ENCODE results near the gene HBZ. TPM values are rescaled to one million over a fixed set of nuclear protein-coding genes. Genes with fewer than 3 reads are reported as not detected.
"Not testable (repeated sequence)": the region's sequence is repeated elsewhere in the genome, so short reads cannot be mapped to it uniquely, and the experiment has no call there.

The HBZ gene
- total RNA-seq, 1 experiment from 2014 or later, result not detected

DNA sequence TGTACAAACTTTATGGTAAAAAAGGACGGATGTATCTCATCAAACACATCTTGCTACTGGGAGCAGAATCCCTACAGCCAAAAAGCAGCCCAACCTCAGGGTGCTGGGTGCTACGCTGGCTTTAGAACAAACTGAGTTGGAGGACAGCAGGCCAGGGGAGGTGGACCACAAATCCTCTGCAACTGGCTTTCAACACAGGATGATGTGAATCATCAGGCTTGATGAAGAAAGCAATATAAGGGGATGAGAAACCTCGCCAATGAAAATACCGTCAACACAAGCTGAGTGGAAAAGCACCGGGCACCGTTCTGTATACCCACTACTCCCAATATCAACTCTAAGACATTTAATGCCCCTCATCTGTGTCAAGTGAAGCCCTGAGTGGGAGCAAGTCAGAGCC lies 42.1 kb downstream of the HBZ start:
- Histone ChIP-seq H3K9ac (ENCODE audit: low read length) (no peak overlapping the region), H3K4me1 (ENCODE audit: low read length) (no peaks in the 10 kb centered on the region), H3K79me2 (ENCODE audit: low read length) (no peaks in the 10 kb centered on the region), H3K4me2 (ENCODE audit: low read depth, low read length, poor library complexity, severe bottlenecking) (no peak overlapping the region), H3K27me3 (ENCODE audit: low read length) (no peaks in the 10 kb centered on the region), H3K4me3 (ENCODE audit: low read length) (no peak overlapping the region), H3K27ac (ENCODE audit: low read length) (no peak overlapping the region), H4K20me1 (ENCODE audit: insufficient read depth, low read depth, low read length) (0 out of 2 replicates have a peak, but pooled peaks cover 4% of the 10 kb centered on the region), H2AFZ (ENCODE audit: low read length) (no peak overlapping the region), H3K9me2 (replicated peaks; ENCODE audit: insufficient read depth, low read length) (no peaks in the 10 kb centered on the region), H3K9me3 (ENCODE audit: low read length) (no peaks in the 10 kb centered on the region), H3K36me3 (ENCODE audit: insufficient read depth, low read length) (peaks cover 42% of the 10 kb centered on the region)
- DNase-seq, result no peak

GRCh38 chr16:200388-200787 lies 47.9 kb downstream of the HBZ start:
- Histone ChIP-seq H3K9me2 (replicated peaks; ENCODE audit: insufficient read depth, low read length) (no peaks in the 10 kb centered on the region), H3K27ac (ENCODE audit: low read length) (no peak overlapping the region), H3K9me3 (ENCODE audit: low read length) (no peaks in the 10 kb centered on the region), H4K20me1 (ENCODE audit: insufficient read depth, low read depth, low read length) (0 out of 2 replicates have a peak, but pooled peaks cover 8% of the 10 kb centered on the region), H3K79me2 (ENCODE audit: low read length) (0 out of 2 replicates have a peak, but pooled peaks cover 4% of the 10 kb centered on the region), H3K27me3 (ENCODE audit: low read length) (no peaks in the 10 kb centered on the region), H3K36me3 (ENCODE audit: insufficient read depth, low read length) (peaks cover 40% of the 10 kb centered on the region), H3K4me1 (ENCODE audit: low read length) (no peaks in the 10 kb centered on the region), H3K9ac (ENCODE audit: low read length) (no peak overlapping the region), H3K4me2 (ENCODE audit: low read depth, low read length, poor library complexity, severe bottlenecking) (no peak overlapping the region), H3K4me3 (ENCODE audit: low read length) (no peak overlapping the region), H2AFZ (ENCODE audit: low read length) (no peak overlapping the region)
- no peak for DNase-seq

GRCh38 chr16:203246-203645 lies 50.8 kb downstream of the HBZ start:
- Histone ChIP-seq H3K9me3 (ENCODE audit: low read length) (no peaks in the 10 kb centered on the region), H3K36me3 (ENCODE audit: insufficient read depth, low read length) (peaks cover 43% of the 10 kb centered on the region), H3K4me1 (ENCODE audit: low read length) (no peaks in the 10 kb centered on the region), H2AFZ (ENCODE audit: low read length) (no peak overlapping the region), H3K4me3 (ENCODE audit: low read length) (no peak overlapping the region), H3K9me2 (replicated peaks; ENCODE audit: insufficient read depth, low read length) (no peaks in the 10 kb centered on the region), H3K4me2 (ENCODE audit: low read depth, low read length, poor library complexity, severe bottlenecking) (no peak overlapping the region), H3K27me3 (ENCODE audit: low read length) (no peaks in the 10 kb centered on the region), H3K27ac (ENCODE audit: low read length) (no peak overlapping the region), H3K9ac (ENCODE audit: low read length) (no peak overlapping the region), H3K79me2 (ENCODE audit: low read length) (peaks cover 7% of the 10 kb centered on the region; the same call in 1 of the 2 replicates), H4K20me1 (ENCODE audit: insufficient read depth, low read depth, low read length) (0 out of 2 replicates have a peak, but pooled peaks cover 4% of the 10 kb centered on the region)
- DNase-seq, result no peak

- H3K9ac ChIP-seq (ENCODE audit: low read length); H3K4me2 ChIP-seq (ENCODE audit: low read depth, low read length, poor library complexity, severe bottlenecking); H4K20me1 ChIP-seq (ENCODE audit: insufficient read depth, low read depth, low read length); H3K9me2 ChIP-seq (replicated peaks; ENCODE audit: insufficient read depth, low read length); H3K27me3 ChIP-seq (ENCODE audit: low read length); H2AFZ ChIP-seq (ENCODE audit: low read length); H3K9me3 ChIP-seq (ENCODE audit: low read length); H3K27ac ChIP-seq (ENCODE audit: low read length); DNase-seq; H3K4me3 ChIP-seq (ENCODE audit: low read length); H3K4me1 ChIP-seq (ENCODE audit: low read length): not testable (repeated sequence)
- Histone ChIP-seq H3K79me2 (ENCODE audit: low read length) (peaks cover 14% of the 10 kb centered on the region), H3K36me3 (ENCODE audit: insufficient read depth, low read length) (peaks cover 43% of the 10 kb centered on the region)
Measured at GRCh38 chr16:204046-204445, 51.6 kb downstream of the HBZ start.

Small RNAs within 50 kb of the gene (small RNA-seq; reads per million reads assigned to genes)
- not detected for gene RF00019

Other genes with a start within 250 kb of the HBZ start
- 11.9 and 25.7 TPM in 2 replicates for gene POLR3K, start 99.0 kb upstream of the HBZ start, total RNA-seq (2014; rRNA removed; shearing (Covaris generic); ENCODE audit: low replicate concordance)
- 21.8 and 50.3 TPM in 2 replicates for gene SNRNP25, start 98.8 kb upstream of the HBZ start, total RNA-seq (2014; rRNA removed; shearing (Covaris generic); ENCODE audit: low replicate concordance)
- gene RHBDF1, start 80.0 kb upstream of the HBZ start, total RNA-seq (2014; rRNA removed; shearing (Covaris generic); ENCODE audit: low replicate concordance), result 0.43 TPM in 1 of 2 replicates, not detected in the other
- gene MPG, start 74.4 kb upstream of the HBZ start, total RNA-seq (2014; rRNA removed; shearing (Covaris generic); ENCODE audit: low replicate concordance), result 182 and 298 TPM in 2 replicates
- 10.5 and 24.2 TPM in 2 replicates for gene NPRL3, start 14.0 kb upstream of the HBZ start, total RNA-seq (2014; rRNA removed; shearing (Covaris generic); ENCODE audit: low replicate concordance)
- not detected in 2 replicates for gene HBM, start 13.3 kb downstream of the HBZ start, total RNA-seq (2014; rRNA removed; shearing (Covaris generic); ENCODE audit: low replicate concordance)
- not detected in 2 replicates for gene HBA2, start 20.2 kb downstream of the HBZ start, total RNA-seq (2014; rRNA removed; shearing (Covaris generic); ENCODE audit: low replicate concordance)
- not detected in 2 replicates for gene HBA1, start 24.0 kb downstream of the HBZ start, total RNA-seq (2014; rRNA removed; shearing (Covaris generic); ENCODE audit: low replicate concordance)
- gene HBQ1, start 27.8 kb downstream of the HBZ start, total RNA-seq (2014; rRNA removed; shearing (Covaris generic); ENCODE audit: low replicate concordance), result not detected in 2 replicates
- gene LUC7L, start 76.8 kb downstream of the HBZ start, total RNA-seq (2014; rRNA removed; shearing (Covaris generic); ENCODE audit: low replicate concordance), result 85.6 and 110 TPM in 2 replicates
- 12.2 and 24.5 TPM in 2 replicates for gene FAM234A, start 82.2 kb downstream of the HBZ start, total RNA-seq (2014; rRNA removed; shearing (Covaris generic); ENCODE audit: low replicate concordance)
- not detected in 2 replicates for gene RGS11, start 123.3 kb downstream of the HBZ start, total RNA-seq (2014; rRNA removed; shearing (Covaris generic); ENCODE audit: low replicate concordance)
- gene ARHGDIG, start 127.9 kb downstream of the HBZ start, total RNA-seq (2014; rRNA removed; shearing (Covaris generic); ENCODE audit: low replicate concordance), result 2.7 and 3.1 TPM in 2 replicates
- gene PDIA2, start 130.5 kb downstream of the HBZ start, total RNA-seq (2014; rRNA removed; shearing (Covaris generic); ENCODE audit: low replicate concordance), result 0.71 TPM in 1 of 2 replicates, not detected in the other
- 14.6 and 46.4 TPM in 2 replicates for gene AXIN1, start 200.1 kb downstream of the HBZ start, total RNA-seq (2014; rRNA removed; shearing (Covaris generic); ENCODE audit: low replicate concordance)
- gene MRPL28, start 217.9 kb downstream of the HBZ start, total RNA-seq (2014; rRNA removed; shearing (Covaris generic); ENCODE audit: low replicate concordance), result 38.1 and 103 TPM in 2 replicates
- 50.0 and 58.1 TPM in 2 replicates for gene PGAP6, start 229.3 kb downstream of the HBZ start, total RNA-seq (2014; rRNA removed; shearing (Covaris generic); ENCODE audit: low replicate concordance)
- 102 and 190 TPM in 2 replicates for gene NME4, start 244.6 kb downstream of the HBZ start, total RNA-seq (2014; rRNA removed; shearing (Covaris generic); ENCODE audit: low replicate concordance)
- 5.3 and 10.4 TPM in 2 replicates for gene DECR2, start 249.2 kb downstream of the HBZ start, total RNA-seq (2014; rRNA removed; shearing (Covaris generic); ENCODE audit: low replicate concordance)